Measurements from ENCODE around the gene ZSCAN5A. TPM values are rescaled to one million over a fixed set of nuclear protein-coding genes. Genes with fewer than 3 reads are reported as not detected.

ZSCAN5A gene
- total and polyA plus RNA-seq, 10 of the 15 experiments (the other 5 are each of a cell fraction or from before 2014, with no cell fraction given): 5.5 to 12.0 (median 8.7) TPM

DNA sequence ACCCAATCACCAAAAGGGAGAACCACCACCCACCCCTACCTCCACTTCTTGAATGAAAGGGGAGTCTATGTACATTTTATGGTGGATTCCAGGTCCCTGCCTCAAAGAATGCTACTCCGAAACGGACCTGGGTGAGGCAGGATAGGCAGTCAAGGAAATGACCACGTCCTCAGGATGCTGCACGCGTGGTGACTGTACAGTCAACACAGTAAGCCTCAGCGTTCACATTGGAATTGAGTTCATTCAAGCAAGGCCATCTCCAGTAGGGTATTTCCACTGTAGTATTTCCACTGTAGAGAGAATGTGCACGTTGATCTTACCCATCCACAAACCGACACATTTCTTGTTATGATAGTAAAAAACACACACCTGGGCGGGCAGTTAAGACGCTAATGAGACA is 95.7 kb downstream of the ZSCAN5A start (continued):
- TF ChIP-seq CEBPB (IDR thresholded peaks at IDR 0.05; ENCODE audit: borderline replicate concordance in 1 of 2, low read depth in 2 of 2, low read length in 2 of 2): no peak
- no peak for TF ChIP-seq PAX5 (IDR thresholded peaks at IDR 0.05; ENCODE audit: borderline replicate concordance, low read depth, low read length)
- no peak for TF ChIP-seq NFXL1 (IDR thresholded peaks at IDR 0.05; ENCODE audit: borderline replicate concordance)
- TF ChIP-seq, protein P1, sequence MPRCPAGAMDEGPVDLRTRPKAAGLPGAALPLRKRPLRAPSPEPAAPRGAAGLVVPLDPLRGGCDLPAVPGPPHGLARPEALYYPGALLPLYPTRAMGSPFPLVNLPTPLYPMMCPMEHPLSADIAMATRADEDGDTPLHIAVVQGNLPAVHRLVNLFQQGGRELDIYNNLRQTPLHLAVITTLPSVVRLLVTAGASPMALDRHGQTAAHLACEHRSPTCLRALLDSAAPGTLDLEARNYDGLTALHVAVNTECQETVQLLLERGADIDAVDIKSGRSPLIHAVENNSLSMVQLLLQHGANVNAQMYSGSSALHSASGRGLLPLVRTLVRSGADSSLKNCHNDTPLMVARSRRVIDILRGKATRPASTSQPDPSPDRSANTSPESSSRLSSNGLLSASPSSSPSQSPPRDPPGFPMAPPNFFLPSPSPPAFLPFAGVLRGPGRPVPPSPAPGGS (IDR thresholded peaks at IDR 0.05; ENCODE audit: borderline replicate concordance, insufficient read depth, low read depth, low read length, poor library complexity, severe bottlenecking): no peak
- no peak for TF ChIP-seq MEF2A (IDR thresholded peaks at IDR 0.05; ENCODE audit: insufficient read depth, low read depth, low read length)
- no peak for TF ChIP-seq KAT2A (conservative IDR thresholded peaks at IDR 0.05; ENCODE audit: control insufficient read depth, low read depth, low read length)
- TF ChIP-seq TBL1XR1 (IDR thresholded peaks at IDR 0.05; ENCODE audit: low read depth, low read length): no peak
- TF ChIP-seq, protein P2, sequence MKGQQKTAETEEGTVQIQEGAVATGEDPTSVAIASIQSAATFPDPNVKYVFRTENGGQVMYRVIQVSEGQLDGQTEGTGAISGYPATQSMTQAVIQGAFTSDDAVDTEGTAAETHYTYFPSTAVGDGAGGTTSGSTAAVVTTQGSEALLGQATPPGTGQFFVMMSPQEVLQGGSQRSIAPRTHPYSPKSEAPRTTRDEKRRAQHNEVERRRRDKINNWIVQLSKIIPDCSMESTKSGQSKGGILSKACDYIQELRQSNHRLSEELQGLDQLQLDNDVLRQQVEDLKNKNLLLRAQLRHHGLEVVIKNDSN (IDR thresholded peaks at IDR 0.05; ENCODE audit: borderline replicate concordance, extremely low read length, insufficient read depth, low read depth, low read length): no peak
- TF ChIP-seq CBX5 (IDR thresholded peaks at IDR 0.05; ENCODE audit: low read depth): no peak

All from GM12878 (cell line).